H1 (cell line): ENCODE results near the gene PPP2R3B. TPM values are rescaled to one million over a fixed set of nuclear protein-coding genes. Genes with fewer than 3 reads are reported as not detected.

Experiments
- CTCF ChIA-PET: fragments of 300-600 bp; sonication (Branson Sonifier 250); formaldehyde crosslinking; loops from one replicate; lab custom pipeline; 2021; ENCODE audit not compliant: partially characterized antibody; lab: Charles Lee
- POLR2A ChIA-PET: fragments of 300-600 bp; sonication (Branson Sonifier 250); formaldehyde crosslinking; loops from one replicate; lab custom pipeline; 2021; ENCODE audit warnings: inconsistent platforms; ENCODE audit not compliant: partially characterized antibody; lab: Charles Lee
- DNase-seq, 2 experiments: peaks; one replicate each; pipeline versions ENCODE4 v3.0.0 to v3.0.0-alpha.2; 2010 to 2022; ENCODE audit warnings: low spot score in 2 of 2, low read depth in 1 of 2, mixed read lengths in 1 of 2
- FAIRE-seq: peaks from 2 replicates; lab custom pipeline; 2011; peaks lifted over from hg19 to GRCh38; lab: Jason Lieb, UNC
- H2AFZ ChIP-seq: 2 replicates; pipeline ENCODE4 v1.8.1; 2012; ENCODE audit warnings: low read length, inconsistent platforms
- H2AK5ac ChIP-seq: 2 replicates; pipeline ENCODE4 v1.6.1; 2013; ENCODE audit warnings: low read depth, low read length
- H2BK120ac ChIP-seq: replicated peaks from 2 replicates; pipeline ENCODE3; 2013; ENCODE audit warnings: low read depth, low read length, inconsistent platforms
- H2BK12ac ChIP-seq: 2 replicates; pipeline ENCODE4 v1.6.1; 2013; ENCODE audit warnings: low read depth, low read length
- H2BK15ac ChIP-seq: 2 replicates; pipeline ENCODE4 v1.6.1; 2013; ENCODE audit warnings: low read length
- H2BK20ac ChIP-seq: 2 replicates; pipeline ENCODE4 v1.6.1; 2013; ENCODE audit warnings: low read length
- H2BK5ac ChIP-seq: 2 replicates; pipeline ENCODE4 v1.6.1; 2013; ENCODE audit warnings: low read depth, low read length
- H3K14ac ChIP-seq: 2 replicates; pipeline ENCODE4 v1.6.1; 2013; ENCODE audit warnings: inconsistent platforms; ENCODE audit not compliant: insufficient read length
- H3K18ac ChIP-seq: 2 replicates; pipeline ENCODE4 v1.6.1; 2013; ENCODE audit warnings: low read length; ENCODE audit errors: extremely low read depth
- H3K23ac ChIP-seq: 2 replicates; pipeline ENCODE4 v1.6.1; 2013; ENCODE audit warnings: inconsistent platforms; ENCODE audit not compliant: insufficient read length
- H3K23me2 ChIP-seq: 2 replicates; pipeline ENCODE4 v1.6.1; 2013; ENCODE audit warnings: low read depth, low read length
- H3K27ac ChIP-seq: 2 replicates; pipeline ENCODE4 v1.6.1; 2011; ENCODE audit warnings: low read depth, low read length, inconsistent platforms
- H3K27me3 ChIP-seq, 4 experiments: replicated peaks in 1 of 4; 1 replicate in 1 of 4; 2 replicates in 3 of 4; pipeline versions ENCODE4 v1.6.1 to v1.8.1; 2011 to 2013; ENCODE audit warnings: low read length in 3 of 4, mild to moderate bottlenecking in 3 of 4, inconsistent platforms in 2 of 4, mixed read lengths in 2 of 4, moderate library complexity in 1 of 4; ENCODE audit not compliant: control insufficient read depth in 3 of 4, insufficient read depth in 3 of 4; ENCODE audit errors: extremely low read depth in 1 of 4
- H3K36me3 ChIP-seq, 4 experiments: 2 replicates each; pipeline versions ENCODE4 v1.6.1 to v1.8.1; 2011 to 2013; ENCODE audit warnings: mild to moderate bottlenecking in 4 of 4, low read length in 3 of 4, moderate library complexity in 2 of 4, control low read depth in 1 of 4, inconsistent platforms in 1 of 4; ENCODE audit not compliant: insufficient read depth in 4 of 4, control insufficient read depth in 2 of 4
- H3K4ac ChIP-seq: replicated peaks from 2 replicates; pipeline ENCODE3; 2013; ENCODE audit warnings: low read length, low read depth, mixed read lengths, inconsistent platforms; ENCODE audit not compliant: insufficient read length
- H3K4me1 ChIP-seq, 4 experiments: replicated peaks in 1 of 4; 1 replicate in 1 of 4; 2 replicates in 3 of 4; pipeline versions ENCODE4 v1.6.1 to v1.8.1; 2011 to 2013; ENCODE audit warnings: low read length in 3 of 4, inconsistent platforms in 2 of 4, mixed read lengths in 1 of 4; ENCODE audit not compliant: insufficient read depth in 4 of 4, control insufficient read depth in 3 of 4
- H3K4me2 ChIP-seq, 2 experiments: 2 replicates each; pipeline versions ENCODE4 v1.6.1 to v1.8.1; 2011 to 2013; ENCODE audit warnings: low read depth in 2 of 2, low read length in 2 of 2, control low read depth in 1 of 2, inconsistent platforms in 1 of 2, mild to moderate bottlenecking in 1 of 2; ENCODE audit not compliant: insufficient read depth in 1 of 2
- H3K4me3 ChIP-seq, 4 experiments: fragments of 200-600, 300-600 bp in 1 of 4; sonication (generic), shearing (Covaris generic), sonication (Bioruptor Twin) in 1 of 4; 2 replicates each; pipeline versions ENCODE4 v1.5.1 to v1.8.1; 2011 to 2016; ENCODE audit warnings: low read length in 4 of 4, low read depth in 3 of 4, control low read depth in 2 of 4, inconsistent platforms in 2 of 4, mild to moderate bottlenecking in 2 of 4, mixed read lengths in 1 of 4, moderate library complexity in 1 of 4; ENCODE audit not compliant: insufficient read depth in 2 of 4; ENCODE audit errors: extremely low read depth in 1 of 4
- H3K56ac ChIP-seq: replicated peaks from 2 replicates; pipeline ENCODE3; 2013; ENCODE audit warnings: low read depth, mild to moderate bottlenecking, mixed read lengths, low read length, inconsistent platforms; ENCODE audit not compliant: insufficient read length
- H3K79me1 ChIP-seq: 2 replicates; pipeline ENCODE4 v1.6.1; 2013; ENCODE audit warnings: low read depth, low read length, control low read depth
- H3K79me2 ChIP-seq, 2 experiments: 2 replicates each; pipeline versions ENCODE4 v1.6.1 to v1.8.1; 2012 to 2013; ENCODE audit warnings: low read length in 2 of 2, mild to moderate bottlenecking in 2 of 2, inconsistent platforms in 1 of 2; ENCODE audit not compliant: insufficient read depth in 2 of 2, control insufficient read depth in 1 of 2
- H3K9ac ChIP-seq, 4 experiments: replicated peaks in 1 of 4; 1 replicate in 1 of 4; 2 replicates in 3 of 4; pipeline versions ENCODE4 v1.6.1 to v1.8.1; 2011 to 2013; ENCODE audit warnings: low read depth in 3 of 4, low read length in 3 of 4, control low read depth in 2 of 4, mild to moderate bottlenecking in 2 of 4, moderate library complexity in 2 of 4, inconsistent platforms in 1 of 4; ENCODE audit errors: extremely low read depth in 1 of 4
- H3K9me3 ChIP-seq, 2 experiments: 2 replicates each; pipeline versions ENCODE4 v1.6.1 to v1.8.1; 2012 to 2013; ENCODE audit warnings: mild to moderate bottlenecking in 2 of 2, moderate library complexity in 2 of 2, control low read depth in 1 of 2, inconsistent platforms in 1 of 2, low read depth in 1 of 2, low read length in 1 of 2, mixed read lengths in 1 of 2; ENCODE audit not compliant: insufficient read depth in 2 of 2
- H4K20me1 ChIP-seq, 2 experiments: replicated peaks in 1 of 2; 2 replicates each; pipeline versions ENCODE3 to v1.8.1; 2011 to 2013; ENCODE audit warnings: inconsistent platforms in 2 of 2, low read length in 2 of 2, mild to moderate bottlenecking in 1 of 2; ENCODE audit not compliant: insufficient read depth in 2 of 2, control insufficient read depth in 1 of 2
- H4K5ac ChIP-seq: 2 replicates; pipeline ENCODE4 v1.6.1; 2013; ENCODE audit warnings: low read length, low read depth, mixed read lengths, inconsistent platforms; ENCODE audit not compliant: insufficient read length
- H4K8ac ChIP-seq: 2 replicates; pipeline ENCODE4 v1.8.0; 2013; ENCODE audit warnings: mild to moderate bottlenecking, moderate library complexity, low read length, inconsistent platforms; ENCODE audit not compliant: insufficient read depth; ENCODE audit errors: extremely low read depth
- H4K91ac ChIP-seq: replicated peaks from 2 replicates; pipeline ENCODE3; 2013; ENCODE audit warnings: low read length, mixed read lengths, inconsistent platforms; ENCODE audit not compliant: insufficient read length
- EGR1 ChIP-seq: IDR thresholded peaks from 2 replicates; pipeline ENCODE4 v1.6.1; 2011; ENCODE audit warnings: low read depth, low read length, borderline replicate concordance
- POLR2A ChIP-seq, 2 experiments: IDR thresholded peaks; 1 replicate in 1 of 2; 2 replicates in 1 of 2; pipeline ENCODE4 v1.6.1; 2011; ENCODE audit warnings: low read depth in 2 of 2, low read length in 2 of 2, mild to moderate bottlenecking in 2 of 2; ENCODE audit errors: control extremely low read depth in 1 of 2
- POLR2AphosphoS5 ChIP-seq: IDR thresholded peaks from 2 replicates; pipeline ENCODE4 v1.6.1; 2011; ENCODE audit warnings: low read depth, low read length
- WGBS, 2 experiments: shearing (Covaris generic) in 1 of 2; methylation state at CpG; one replicate each; pipeline versions ENCODE4 v1.1.6 to v1.1.7; 2013 to 2015; ENCODE audit warnings: low lambda C conversion rate in 2 of 2, mixed read lengths in 2 of 2, inconsistent platforms in 1 of 2, low coverage in 1 of 2, missing lambda C conversion rate in 1 of 2; ENCODE audit not compliant: insufficient replicate concordance in 2 of 2, insufficient coverage in 1 of 2, insufficient read length in 1 of 2; ENCODE audit errors: extremely low coverage in 1 of 2, missing lambda C conversion rate in 1 of 2; 5-methylcytosine and 5-hydroxymethylcytosine counted together
- polyA plus RNA-seq, 7 experiments: library from polyadenylated mRNA; depleted of rRNA in 3 of 7; stranded (reverse) in 5 of 7; unstranded in 2 of 7; fragments of >200 nt in 5 of 7; fragments of 200-250 nt in 2 of 7; gene quantifications; 1 replicate in 5 of 7; 2 replicates in 1 of 7; 4 replicates in 1 of 7; pipeline versions ENCODE4 v1.2.1 to v1.2.3, GENCODE V29; 2011 to 2013; ENCODE audit warnings: missing spikeins in 2 of 7, mixed read lengths in 2 of 7
- total RNA-seq: library from RNA; stranded (reverse); fragmentation: NEBNext Ultra II Directional; extraction: Animal tissue kit (Norgen Biotek cat#: 25700); gene quantifications from 2 replicates; pipeline ENCODE4 v1.2.1, GENCODE V29; 2021

PPP2R3B gene
- total and polyA plus RNA-seq, 2 of the 8 experiments (the other 6 are each of a cell fraction or from before 2014, with no cell fraction given), result 47.6 to 86.7 TPM

GRCh38 chrX:331825-332495 lies 54.7 kb downstream of the PPP2R3B start:
- Histone ChIP-seq H2AK5ac (no peak overlapping the region), H3K27ac (no peak overlapping the region), H3K27me3 (peaks cover 0 to 2% (median 0%) of the 10 kb centered on the region in 4 experiments; a peak in 1 of 7 replicates), H3K9ac (no peak overlapping the region; a peak in 1 of 7 replicates), H2BK12ac (no peak overlapping the region), H4K91ac (no peak overlapping the region), H3K4ac (no peak overlapping the region), H3K79me2 (no peaks in the 10 kb centered on the region), H3K14ac (no peak overlapping the region), H3K9me3 (no peaks in the 10 kb centered on the region), H3K4me1 (peaks cover 0 to 5% (median 2%) of the 10 kb centered on the region in 4 experiments; a peak in 3 of 7 replicates), H3K23me2 (no peaks in the 10 kb centered on the region), H3K4me3 (peak overlapping the region in 3 of 4 experiments; percentile 38 to 55 (median 47); a peak in 6 of 8 replicates), H2BK15ac (no peak overlapping the region), H4K8ac (no peak overlapping the region; the same call in 1 of the 2 replicates), H2BK120ac (no peak overlapping the region), H3K56ac (no peak overlapping the region), H4K20me1 (peaks cover 0 to 13% of the 10 kb centered on the region in 2 experiments), H4K5ac (no peak overlapping the region), H3K23ac (no peak overlapping the region), H3K4me2 (peak overlapping the region; percentile 46 to 96), H2AFZ (no peak overlapping the region), H2BK20ac (no peak overlapping the region), H2BK5ac (no peak overlapping the region), H3K18ac (no peak overlapping the region), H3K79me1 (no peaks in the 10 kb centered on the region; the same call in 1 of the 2 replicates), H3K36me3 (peaks cover 0 to 20% (median 6%) of the 10 kb centered on the region in 4 experiments; a peak in 5 of 8 replicates)
- POLR2A ChIA-PET, result no interaction called here
- 58% methylated on average over 30 of the region's 35 CpGs; no CpG with 5 or more reads in 1 of the 2 experiments for WGBS, 2 experiments
- no peak for FAIRE-seq
- DNase-seq, result no peak
- TF ChIP-seq POLR2AphosphoS5 (peak; percentile 3; the same call in 1 of the 2 replicates), POLR2A (IDR thresholded peaks at IDR 0.05; ENCODE audit: control extremely low read depth in 1 of 2, low read depth in 2 of 2, low read length in 2 of 2) (0 out of 3 replicates have a peak, but pooled peaks of 1 of the 2 experiments have one; percentile 43), EGR1 (no peak)
- CTCF ChIA-PET, result no interaction called here
